ENCODE results near the gene C5orf63. TPM values are rescaled to one million over a fixed set of nuclear protein-coding genes. Genes with fewer than 3 reads are reported as not detected.
A peak's percentile ranks its signal among the peaks of the same experiment; 100 is the strongest.
"Not testable (repeated sequence)": the region's sequence is repeated elsewhere in the genome, so short reads cannot be mapped to it uniquely, and the experiment has no call there.

C5orf63 gene
- total and polyA plus RNA-seq, 4 donors = 2.1 to 6.4 (median 3.8) TPM

DNA sequence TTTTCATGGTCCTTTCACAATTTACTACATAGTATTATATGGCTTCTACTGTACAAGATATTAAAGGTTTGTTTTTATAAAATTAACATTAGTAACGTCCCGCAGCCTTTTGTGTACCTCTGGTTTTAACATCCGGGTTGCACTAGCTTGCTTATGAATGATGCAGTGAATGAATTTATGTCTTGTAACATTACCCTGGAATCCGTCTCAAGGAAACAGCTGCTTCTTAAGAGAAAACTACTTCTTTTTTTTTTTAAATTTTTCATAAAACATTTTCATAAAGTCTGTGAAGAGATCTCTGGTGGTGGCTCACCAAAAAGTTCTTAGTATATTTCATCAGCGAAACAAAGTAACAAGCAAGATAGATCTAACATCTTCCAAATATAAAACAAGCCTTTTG lies 66.6 kb downstream of the C5orf63 start:
- no peak overlapping the region for H3K9ac ChIP-seq (ENCODE audit: low read depth in 1 of 2, low read length in 2 of 2)
- no peaks in the 10 kb centered on the region for H3K27me3 ChIP-seq (ENCODE audit: control insufficient read depth in 4 of 4, insufficient read depth in 4 of 4, low read length in 3 of 4)
- H3K36me3 ChIP-seq (ENCODE audit: control insufficient read depth in 4 of 4, insufficient read depth in 3 of 4, low read depth in 1 of 4, low read length in 3 of 4) = no peaks in the 10 kb centered on the region
- H3K4me1 ChIP-seq (ENCODE audit: control insufficient read depth in 4 of 4, insufficient read depth in 4 of 4, low read length in 3 of 4) = no peaks in the 10 kb centered on the region
- WGBS = 67% methylated on average over 5 of the region's 5 CpGs
- TF ChIP-seq HNF4G (IDR thresholded peaks at IDR 0.05) (no peak), FOXA1 (IDR thresholded peaks at IDR 0.05) (no peak), JUND (IDR thresholded peaks at IDR 0.05) (no peak), EGR1 (IDR thresholded peaks at IDR 0.05; ENCODE audit: low read depth in 2 of 2) (no peak), RXRA (IDR thresholded peaks at IDR 0.05) (no peak)
- H3K9me3 ChIP-seq (ENCODE audit: control insufficient read depth in 4 of 4, low read length in 3 of 4) = no peaks in the 10 kb centered on the region
- no peak for DNase-seq (ENCODE audit: low spot score)
- no peak overlapping the region for H3K27ac ChIP-seq (ENCODE audit: low read depth in 1 of 2, low read length in 2 of 2)
- no peak overlapping the region for H3K4me3 ChIP-seq (ENCODE audit: low read depth in 1 of 3, low read length in 3 of 3)

DNA sequence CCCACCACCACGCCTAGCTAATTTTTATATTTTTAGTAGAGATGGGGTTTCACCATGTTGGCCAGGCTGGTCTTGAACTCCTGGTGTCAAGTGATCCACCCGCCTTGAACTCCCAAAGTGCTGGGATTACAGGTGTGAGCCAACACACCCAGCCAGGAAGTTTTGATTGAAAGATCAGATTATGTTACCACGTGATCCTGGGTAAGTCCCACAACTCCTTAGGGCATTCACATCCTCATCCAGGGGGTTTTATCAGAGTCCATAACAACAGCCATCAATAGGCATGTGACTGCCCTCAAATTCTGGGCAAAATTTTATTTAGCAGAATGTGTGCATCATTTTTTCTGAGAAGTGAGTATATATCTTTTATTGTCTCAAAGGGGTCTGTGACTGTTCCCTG lies 68.0 kb downstream of the C5orf63 start:
- not testable (repeated sequence) for H3K9ac ChIP-seq (ENCODE audit: low read depth in 1 of 2, low read length in 2 of 2); H3K9me3 ChIP-seq (ENCODE audit: control insufficient read depth in 4 of 4, low read length in 3 of 4); H3K4me1 ChIP-seq (ENCODE audit: control insufficient read depth in 4 of 4, insufficient read depth in 4 of 4, low read length in 3 of 4); H3K4me3 ChIP-seq (ENCODE audit: low read depth in 1 of 3, low read length in 3 of 3); H3K27ac ChIP-seq (ENCODE audit: low read depth in 1 of 2, low read length in 2 of 2); H3K36me3 ChIP-seq (ENCODE audit: control insufficient read depth in 4 of 4, insufficient read depth in 3 of 4, low read depth in 1 of 4, low read length in 3 of 4); DNase-seq (ENCODE audit: low spot score); H3K27me3 ChIP-seq (ENCODE audit: control insufficient read depth in 4 of 4, insufficient read depth in 4 of 4, low read length in 3 of 4)
- 90% methylated on average over 3 of the region's 3 CpGs for whole genome bisulfite sequencing

DNA sequence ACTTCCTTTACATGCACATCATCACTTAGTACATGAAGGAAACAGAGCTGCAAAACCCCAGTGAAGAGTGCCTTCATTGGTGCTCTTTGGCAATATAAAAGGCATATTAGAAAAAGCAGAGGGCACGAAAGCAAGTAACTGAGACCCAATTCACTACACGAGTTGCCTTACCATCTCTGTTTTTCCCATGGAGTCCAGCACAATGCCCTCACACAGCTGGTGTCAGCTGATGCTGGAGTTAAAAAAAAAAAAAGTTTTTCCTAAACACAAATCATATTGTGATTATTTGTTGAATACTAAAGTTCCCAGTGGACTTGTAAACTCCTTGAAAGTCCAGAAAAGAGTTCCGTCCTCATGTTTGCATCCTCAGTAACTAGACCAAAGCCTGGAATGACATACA lies 68.6 kb downstream of the C5orf63 start:
- H3K9me3 ChIP-seq (ENCODE audit: control insufficient read depth in 4 of 4, low read length in 3 of 4) = no peaks in the 10 kb centered on the region
- WGBS = 94% methylated on average over 3 of the region's 3 CpGs
- H3K9ac ChIP-seq (ENCODE audit: low read depth in 1 of 2, low read length in 2 of 2) = no peak overlapping the region
- H3K27ac ChIP-seq (ENCODE audit: low read depth in 1 of 2, low read length in 2 of 2) = no peak overlapping the region
- TF ChIP-seq JUND (IDR thresholded peaks at IDR 0.05) (no peak), NR2F2 (IDR thresholded peaks at IDR 0.05) (no peak), FOXA2 (IDR thresholded peaks at IDR 0.05) (no peak)
- no peaks in the 10 kb centered on the region for H3K4me1 ChIP-seq (ENCODE audit: control insufficient read depth in 4 of 4, insufficient read depth in 4 of 4, low read length in 3 of 4)
- H3K27me3 ChIP-seq (ENCODE audit: control insufficient read depth in 4 of 4, insufficient read depth in 4 of 4, low read length in 3 of 4) = no peaks in the 10 kb centered on the region
- no peaks in the 10 kb centered on the region for H3K36me3 ChIP-seq (ENCODE audit: control insufficient read depth in 4 of 4, insufficient read depth in 3 of 4, low read depth in 1 of 4, low read length in 3 of 4)
- no peak overlapping the region for H3K4me3 ChIP-seq (ENCODE audit: low read depth in 1 of 3, low read length in 3 of 3)
- no peak for DNase-seq (ENCODE audit: low spot score)

DNA sequence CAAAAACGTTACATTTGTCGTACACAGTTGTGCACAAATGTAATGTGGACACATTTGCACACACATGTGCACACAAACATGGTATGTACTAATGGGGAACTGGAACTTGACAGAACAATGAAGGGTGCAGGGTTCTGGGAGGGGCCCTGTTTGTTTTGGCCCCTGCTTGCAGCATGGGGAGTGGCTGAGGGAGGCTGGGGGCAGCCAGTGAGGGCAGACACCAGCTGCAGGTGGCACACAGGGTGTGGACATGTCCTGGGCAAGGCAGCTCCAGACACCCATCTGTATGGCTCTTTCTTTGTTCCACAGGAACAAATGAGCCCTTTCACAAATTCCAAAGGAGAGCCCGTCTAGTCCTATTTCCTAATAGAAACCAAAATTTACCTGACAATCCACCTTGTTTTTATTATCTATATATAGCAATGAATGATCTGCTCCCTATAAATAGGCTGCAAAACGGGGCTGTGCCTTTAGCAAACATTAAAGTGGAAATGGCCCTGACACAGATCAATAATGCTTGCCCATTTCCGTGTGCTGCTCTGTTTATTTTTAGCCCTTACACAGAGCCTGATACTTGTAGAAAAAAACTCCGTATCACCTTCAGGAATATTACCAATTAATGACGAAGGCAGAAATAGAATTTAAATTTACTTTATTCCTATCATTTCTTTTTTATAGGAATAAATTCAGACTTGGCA lies 69.4 kb downstream of the C5orf63 start:
- Histone ChIP-seq H3K4me3 (ENCODE audit: low read depth in 1 of 3, low read length in 3 of 3) (no peak overlapping the region), H3K27me3 (ENCODE audit: control insufficient read depth in 4 of 4, insufficient read depth in 4 of 4, low read length in 3 of 4) (no peaks in the 10 kb centered on the region), H3K27ac (ENCODE audit: low read depth in 1 of 2, low read length in 2 of 2) (no peak overlapping the region), H3K9me3 (ENCODE audit: control insufficient read depth in 4 of 4, low read length in 3 of 4) (no peaks in the 10 kb centered on the region), H3K9ac (ENCODE audit: low read depth in 1 of 2, low read length in 2 of 2) (no peak overlapping the region), H3K4me1 (ENCODE audit: control insufficient read depth in 4 of 4, insufficient read depth in 4 of 4, low read length in 3 of 4) (no peaks in the 10 kb centered on the region), H3K36me3 (ENCODE audit: control insufficient read depth in 4 of 4, insufficient read depth in 3 of 4, low read depth in 1 of 4, low read length in 3 of 4) (no peaks in the 10 kb centered on the region)
- WGBS = 45% methylated on average over 7 of the region's 7 CpGs
- DNase-seq (ENCODE audit: low spot score) = no peak
- TF ChIP-seq, protein P1, sequence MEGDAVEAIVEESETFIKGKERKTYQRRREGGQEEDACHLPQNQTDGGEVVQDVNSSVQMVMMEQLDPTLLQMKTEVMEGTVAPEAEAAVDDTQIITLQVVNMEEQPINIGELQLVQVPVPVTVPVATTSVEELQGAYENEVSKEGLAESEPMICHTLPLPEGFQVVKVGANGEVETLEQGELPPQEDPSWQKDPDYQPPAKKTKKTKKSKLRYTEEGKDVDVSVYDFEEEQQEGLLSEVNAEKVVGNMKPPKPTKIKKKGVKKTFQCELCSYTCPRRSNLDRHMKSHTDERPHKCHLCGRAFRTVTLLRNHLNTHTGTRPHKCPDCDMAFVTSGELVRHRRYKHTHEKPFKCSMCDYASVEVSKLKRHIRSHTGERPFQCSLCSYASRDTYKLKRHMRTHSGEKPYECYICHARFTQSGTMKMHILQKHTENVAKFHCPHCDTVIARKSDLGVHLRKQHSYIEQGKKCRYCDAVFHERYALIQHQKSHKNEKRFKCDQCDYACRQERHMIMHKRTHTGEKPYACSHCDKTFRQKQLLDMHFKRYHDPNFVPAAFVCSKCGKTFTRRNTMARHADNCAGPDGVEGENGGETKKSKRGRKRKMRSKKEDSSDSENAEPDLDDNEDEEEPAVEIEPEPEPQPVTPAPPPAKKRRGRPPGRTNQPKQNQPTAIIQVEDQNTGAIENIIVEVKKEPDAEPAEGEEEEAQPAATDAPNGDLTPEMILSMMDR (IDR thresholded peaks at IDR 0.05; ENCODE audit: low read depth, low read length, missing input control) = no peak
- TF ChIP-seq HNF4G (IDR thresholded peaks at IDR 0.05) = no peak
- TF ChIP-seq TAF1 (conservative IDR thresholded peaks at IDR 0.05) = no peak
- TF ChIP-seq, protein P2, sequence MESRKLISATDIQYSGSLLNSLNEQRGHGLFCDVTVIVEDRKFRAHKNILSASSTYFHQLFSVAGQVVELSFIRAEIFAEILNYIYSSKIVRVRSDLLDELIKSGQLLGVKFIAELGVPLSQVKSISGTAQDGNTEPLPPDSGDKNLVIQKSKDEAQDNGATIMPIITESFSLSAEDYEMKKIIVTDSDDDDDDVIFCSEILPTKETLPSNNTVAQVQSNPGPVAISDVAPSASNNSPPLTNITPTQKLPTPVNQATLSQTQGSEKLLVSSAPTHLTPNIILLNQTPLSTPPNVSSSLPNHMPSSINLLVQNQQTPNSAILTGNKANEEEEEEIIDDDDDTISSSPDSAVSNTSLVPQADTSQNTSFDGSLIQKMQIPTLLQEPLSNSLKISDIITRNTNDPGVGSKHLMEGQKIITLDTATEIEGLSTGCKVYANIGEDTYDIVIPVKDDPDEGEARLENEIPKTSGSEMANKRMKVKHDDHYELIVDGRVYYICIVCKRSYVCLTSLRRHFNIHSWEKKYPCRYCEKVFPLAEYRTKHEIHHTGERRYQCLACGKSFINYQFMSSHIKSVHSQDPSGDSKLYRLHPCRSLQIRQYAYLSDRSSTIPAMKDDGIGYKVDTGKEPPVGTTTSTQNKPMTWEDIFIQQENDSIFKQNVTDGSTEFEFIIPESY (IDR thresholded peaks at IDR 0.05) = no peak
- no peak for TF ChIP-seq SP1 (IDR thresholded peaks at IDR 0.05)
- TF ChIP-seq RXRA (IDR thresholded peaks at IDR 0.05) = no peak
- TF ChIP-seq JUND (IDR thresholded peaks at IDR 0.05) = no peak
- TF ChIP-seq, protein P3, sequence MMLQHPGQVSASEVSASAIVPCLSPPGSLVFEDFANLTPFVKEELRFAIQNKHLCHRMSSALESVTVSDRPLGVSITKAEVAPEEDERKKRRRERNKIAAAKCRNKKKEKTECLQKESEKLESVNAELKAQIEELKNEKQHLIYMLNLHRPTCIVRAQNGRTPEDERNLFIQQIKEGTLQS (IDR thresholded peaks at IDR 0.05) = no peak
- TF ChIP-seq FOXA1 (IDR thresholded peaks at IDR 0.05) = no peak
- peak; percentile 35 for TF ChIP-seq YY1 (IDR thresholded peaks at IDR 0.05)
- TF ChIP-seq FOXA2 (IDR thresholded peaks at IDR 0.05) = peak; percentile 10
- TF ChIP-seq, protein P4, sequence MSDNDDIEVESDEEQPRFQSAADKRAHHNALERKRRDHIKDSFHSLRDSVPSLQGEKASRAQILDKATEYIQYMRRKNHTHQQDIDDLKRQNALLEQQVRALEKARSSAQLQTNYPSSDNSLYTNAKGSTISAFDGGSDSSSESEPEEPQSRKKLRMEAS (IDR thresholded peaks at IDR 0.05) = peak; percentile 18
- TF ChIP-seq NR2F2 (IDR thresholded peaks at IDR 0.05) = no peak
- TF ChIP-seq, protein P5, sequence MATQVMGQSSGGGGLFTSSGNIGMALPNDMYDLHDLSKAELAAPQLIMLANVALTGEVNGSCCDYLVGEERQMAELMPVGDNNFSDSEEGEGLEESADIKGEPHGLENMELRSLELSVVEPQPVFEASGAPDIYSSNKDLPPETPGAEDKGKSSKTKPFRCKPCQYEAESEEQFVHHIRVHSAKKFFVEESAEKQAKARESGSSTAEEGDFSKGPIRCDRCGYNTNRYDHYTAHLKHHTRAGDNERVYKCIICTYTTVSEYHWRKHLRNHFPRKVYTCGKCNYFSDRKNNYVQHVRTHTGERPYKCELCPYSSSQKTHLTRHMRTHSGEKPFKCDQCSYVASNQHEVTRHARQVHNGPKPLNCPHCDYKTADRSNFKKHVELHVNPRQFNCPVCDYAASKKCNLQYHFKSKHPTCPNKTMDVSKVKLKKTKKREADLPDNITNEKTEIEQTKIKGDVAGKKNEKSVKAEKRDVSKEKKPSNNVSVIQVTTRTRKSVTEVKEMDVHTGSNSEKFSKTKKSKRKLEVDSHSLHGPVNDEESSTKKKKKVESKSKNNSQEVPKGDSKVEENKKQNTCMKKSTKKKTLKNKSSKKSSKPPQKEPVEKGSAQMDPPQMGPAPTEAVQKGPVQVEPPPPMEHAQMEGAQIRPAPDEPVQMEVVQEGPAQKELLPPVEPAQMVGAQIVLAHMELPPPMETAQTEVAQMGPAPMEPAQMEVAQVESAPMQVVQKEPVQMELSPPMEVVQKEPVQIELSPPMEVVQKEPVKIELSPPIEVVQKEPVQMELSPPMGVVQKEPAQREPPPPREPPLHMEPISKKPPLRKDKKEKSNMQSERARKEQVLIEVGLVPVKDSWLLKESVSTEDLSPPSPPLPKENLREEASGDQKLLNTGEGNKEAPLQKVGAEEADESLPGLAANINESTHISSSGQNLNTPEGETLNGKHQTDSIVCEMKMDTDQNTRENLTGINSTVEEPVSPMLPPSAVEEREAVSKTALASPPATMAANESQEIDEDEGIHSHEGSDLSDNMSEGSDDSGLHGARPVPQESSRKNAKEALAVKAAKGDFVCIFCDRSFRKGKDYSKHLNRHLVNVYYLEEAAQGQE (IDR thresholded peaks at IDR 0.05) = no peak
- TF ChIP-seq RAD21 (IDR thresholded peaks at IDR 0.05) = no peak

Measured in liver (tissue), 9 donors.